ENCODE data around the gene CPLANE2.
"Not testable (repeated sequence)": the region's sequence is repeated elsewhere in the genome, so short reads cannot be mapped to it uniquely, and the experiment has no call there.

Gene CPLANE2

DNA sequence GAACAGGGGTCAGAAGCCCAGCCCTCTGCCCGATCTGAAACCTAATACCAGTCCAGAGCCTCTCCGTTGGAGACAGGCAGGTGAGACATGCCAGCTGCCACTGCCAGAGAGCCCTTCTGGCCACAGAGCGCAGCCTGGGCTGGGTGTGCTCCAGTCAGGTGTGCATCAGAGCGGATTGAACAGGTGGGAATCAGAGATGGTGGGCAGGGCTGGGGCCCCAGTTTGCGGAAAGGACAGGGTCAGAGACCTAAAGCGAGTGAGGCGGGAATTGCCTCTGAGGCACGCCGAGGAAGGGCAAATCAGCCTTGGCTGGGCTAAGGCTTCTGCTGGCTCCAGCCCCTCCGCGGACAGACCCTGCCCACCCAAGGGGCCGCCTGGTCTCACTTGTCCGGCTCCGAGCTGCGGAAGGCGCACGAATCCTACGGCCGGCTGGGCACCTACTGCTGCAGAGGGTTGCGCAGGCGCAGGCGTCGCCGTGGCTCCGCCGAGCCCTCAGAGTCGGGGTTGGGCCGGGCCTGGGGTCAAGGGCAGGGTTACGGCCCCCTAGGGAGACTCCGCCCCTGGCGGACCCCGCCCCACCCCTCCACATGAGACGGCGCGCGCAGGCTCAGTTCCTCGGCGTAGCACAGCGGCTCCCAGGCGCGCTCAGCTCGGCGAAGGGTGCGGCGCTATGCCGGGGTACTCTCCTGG, 10.3 kb downstream of the CPLANE2 start:
- H3K4me1 ChIP-seq = no peaks in the 10 kb centered on the region
- TF ChIP-seq, protein P1, sequence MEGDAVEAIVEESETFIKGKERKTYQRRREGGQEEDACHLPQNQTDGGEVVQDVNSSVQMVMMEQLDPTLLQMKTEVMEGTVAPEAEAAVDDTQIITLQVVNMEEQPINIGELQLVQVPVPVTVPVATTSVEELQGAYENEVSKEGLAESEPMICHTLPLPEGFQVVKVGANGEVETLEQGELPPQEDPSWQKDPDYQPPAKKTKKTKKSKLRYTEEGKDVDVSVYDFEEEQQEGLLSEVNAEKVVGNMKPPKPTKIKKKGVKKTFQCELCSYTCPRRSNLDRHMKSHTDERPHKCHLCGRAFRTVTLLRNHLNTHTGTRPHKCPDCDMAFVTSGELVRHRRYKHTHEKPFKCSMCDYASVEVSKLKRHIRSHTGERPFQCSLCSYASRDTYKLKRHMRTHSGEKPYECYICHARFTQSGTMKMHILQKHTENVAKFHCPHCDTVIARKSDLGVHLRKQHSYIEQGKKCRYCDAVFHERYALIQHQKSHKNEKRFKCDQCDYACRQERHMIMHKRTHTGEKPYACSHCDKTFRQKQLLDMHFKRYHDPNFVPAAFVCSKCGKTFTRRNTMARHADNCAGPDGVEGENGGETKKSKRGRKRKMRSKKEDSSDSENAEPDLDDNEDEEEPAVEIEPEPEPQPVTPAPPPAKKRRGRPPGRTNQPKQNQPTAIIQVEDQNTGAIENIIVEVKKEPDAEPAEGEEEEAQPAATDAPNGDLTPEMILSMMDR (IDR thresholded peaks at IDR 0.05) = no peak
- no peaks in the 10 kb centered on the region for H3K79me2 ChIP-seq
- no peaks in the 10 kb centered on the region for H3K9me3 ChIP-seq (ENCODE audit: control insufficient read depth, low read length)
- H3K9ac ChIP-seq = no peak overlapping the region
- H3K4me2 ChIP-seq (ENCODE audit: low read length) = peak overlapping the region; percentile 53
- H3K36me3 ChIP-seq (ENCODE audit: control insufficient read depth, insufficient read depth, low read length) = no peaks in the 10 kb centered on the region
- H3K27me3 ChIP-seq (ENCODE audit: control insufficient read depth, insufficient read depth, low read length) = no peaks in the 10 kb centered on the region
- peak overlapping the region; percentile 26 for H3K4me3 ChIP-seq (ENCODE audit: low read depth, low read length)
- H3K27ac ChIP-seq = no peak overlapping the region
- peak overlapping the region; percentile 79 for H2AFZ ChIP-seq

DNA sequence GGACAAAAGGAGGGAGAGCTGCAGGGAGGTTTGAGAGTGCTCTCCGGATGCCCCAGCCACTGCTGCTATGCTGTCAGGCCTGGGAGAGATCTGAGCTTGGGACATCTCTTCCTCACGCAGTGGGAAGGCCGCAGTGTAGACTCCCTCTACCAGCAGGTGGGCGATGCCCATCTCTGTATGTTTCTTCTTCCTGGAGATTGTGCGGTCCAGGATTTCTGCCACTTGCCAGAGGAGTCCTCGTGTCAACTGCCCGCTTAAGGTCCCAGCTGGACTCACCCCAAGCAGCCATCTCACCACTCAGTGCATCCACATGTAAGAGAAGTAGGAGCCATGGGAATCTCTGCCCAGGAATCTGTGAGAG, 10.9 kb downstream of the CPLANE2 start:
- peak overlapping the region; percentile 79 for H2AFZ ChIP-seq
- no peaks in the 10 kb centered on the region for H3K9me3 ChIP-seq (ENCODE audit: control insufficient read depth, low read length)
- no peaks in the 10 kb centered on the region for H3K79me2 ChIP-seq
- H3K36me3 ChIP-seq (ENCODE audit: control insufficient read depth, insufficient read depth, low read length) = no peaks in the 10 kb centered on the region
- no peak overlapping the region for H3K4me3 ChIP-seq (ENCODE audit: low read depth, low read length)
- no peak overlapping the region for H3K9ac ChIP-seq
- TF ChIP-seq, protein P1 (IDR thresholded peaks at IDR 0.05) = no peak
- peak overlapping the region; percentile 53 for H3K4me2 ChIP-seq (ENCODE audit: low read length)
- H3K27me3 ChIP-seq (ENCODE audit: control insufficient read depth, insufficient read depth, low read length) = no peaks in the 10 kb centered on the region
- H3K27ac ChIP-seq = no peak overlapping the region
- H3K4me1 ChIP-seq = no peaks in the 10 kb centered on the region

DNA sequence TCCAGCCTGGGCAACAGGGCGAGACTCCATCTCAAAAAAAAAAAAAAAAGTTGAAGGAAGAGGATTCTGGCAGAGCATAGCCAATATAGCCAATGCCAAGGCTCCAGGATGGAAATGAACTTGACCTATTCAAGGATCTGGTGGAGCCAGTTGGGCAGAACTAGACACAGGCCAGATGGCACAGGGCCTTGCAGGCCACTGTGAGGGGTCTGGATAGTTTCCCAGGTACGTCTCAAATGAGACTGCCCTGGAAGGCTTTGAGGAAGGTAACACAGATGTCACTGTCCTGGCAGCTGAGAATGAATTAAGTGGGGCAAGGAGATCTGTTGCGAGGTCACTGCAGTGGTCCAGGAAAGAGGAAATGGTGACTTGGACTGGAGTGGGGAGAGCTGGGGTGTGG, 12.5 kb downstream of the CPLANE2 start:
- H3K36me3 ChIP-seq (ENCODE audit: control insufficient read depth, insufficient read depth, low read length) = no peaks in the 10 kb centered on the region
- H3K4me2 ChIP-seq (ENCODE audit: low read length) = no peak overlapping the region
- H3K9ac ChIP-seq = no peak overlapping the region
- TF ChIP-seq, protein P1 (IDR thresholded peaks at IDR 0.05) = no peak
- no peak overlapping the region for H3K4me3 ChIP-seq (ENCODE audit: low read depth, low read length)
- H3K9me3 ChIP-seq (ENCODE audit: control insufficient read depth, low read length) = no peaks in the 10 kb centered on the region
- H3K4me1 ChIP-seq = no peaks in the 10 kb centered on the region
- no peak overlapping the region for H2AFZ ChIP-seq
- no peak overlapping the region for H3K27ac ChIP-seq
- no peaks in the 10 kb centered on the region for H3K79me2 ChIP-seq
- H3K27me3 ChIP-seq (ENCODE audit: control insufficient read depth, insufficient read depth, low read length) = no peaks in the 10 kb centered on the region

DNA sequence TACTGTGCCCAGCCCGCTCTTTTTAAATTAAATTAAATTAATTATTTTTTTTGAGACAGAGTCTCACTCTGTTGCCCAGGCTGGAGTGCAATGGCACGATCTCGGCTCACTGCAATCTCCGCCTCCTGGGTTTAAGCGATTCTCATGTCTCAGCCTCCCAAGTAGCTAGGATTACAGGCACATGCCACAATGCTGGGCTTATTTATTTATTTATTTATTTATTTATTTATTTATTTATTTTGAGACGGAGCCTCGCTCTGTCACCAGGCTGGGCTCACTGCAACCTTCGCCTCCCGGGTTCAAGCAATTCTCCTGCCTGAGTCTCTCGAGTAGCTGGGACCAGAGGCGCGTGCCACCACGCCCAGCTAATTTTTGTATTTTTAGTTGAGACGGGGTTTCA, 14.3 kb downstream of the CPLANE2 start:
- not testable (repeated sequence) for H3K9me3 ChIP-seq (ENCODE audit: control insufficient read depth, low read length); H3K9ac ChIP-seq; H3K27me3 ChIP-seq (ENCODE audit: control insufficient read depth, insufficient read depth, low read length); H3K79me2 ChIP-seq; H3K4me2 ChIP-seq (ENCODE audit: low read length); H3K27ac ChIP-seq; H3K4me1 ChIP-seq; H2AFZ ChIP-seq; H3K36me3 ChIP-seq (ENCODE audit: control insufficient read depth, insufficient read depth, low read length); H3K4me3 ChIP-seq (ENCODE audit: low read depth, low read length)

DNA sequence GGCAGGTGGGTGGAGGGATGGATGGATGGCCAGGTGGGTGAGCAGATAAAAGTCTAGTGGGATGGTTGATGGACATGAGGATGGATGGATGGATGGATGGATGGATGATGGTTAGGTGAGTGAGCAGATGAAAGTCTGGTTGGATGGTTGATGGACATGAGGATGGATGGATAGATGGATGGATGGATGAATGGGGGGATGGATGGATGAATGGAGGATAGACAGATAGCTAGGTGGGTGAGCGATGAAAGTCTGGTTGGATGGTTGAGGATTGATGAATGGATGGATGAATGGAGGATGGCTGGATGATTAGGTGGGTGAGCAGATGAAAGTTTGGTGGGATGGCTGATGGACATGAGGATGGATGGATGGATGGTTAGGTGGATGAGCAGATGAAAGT, 15.5 kb downstream of the CPLANE2 start:
- H3K9ac ChIP-seq = no peak overlapping the region
- H3K4me3 ChIP-seq (ENCODE audit: low read depth, low read length) = no peak overlapping the region
- TF ChIP-seq, protein P1 (IDR thresholded peaks at IDR 0.05) = no peak
- no peak overlapping the region for H2AFZ ChIP-seq
- no peak overlapping the region for H3K4me2 ChIP-seq (ENCODE audit: low read length)
- no peaks in the 10 kb centered on the region for H3K79me2 ChIP-seq
- H3K4me1 ChIP-seq = no peaks in the 10 kb centered on the region
- no peaks in the 10 kb centered on the region for H3K9me3 ChIP-seq (ENCODE audit: control insufficient read depth, low read length)
- no peaks in the 10 kb centered on the region for H3K27me3 ChIP-seq (ENCODE audit: control insufficient read depth, insufficient read depth, low read length)
- H3K27ac ChIP-seq = no peak overlapping the region
- no peaks in the 10 kb centered on the region for H3K36me3 ChIP-seq (ENCODE audit: control insufficient read depth, insufficient read depth, low read length)

Measured in parathyroid adenoma (tissue), 2 donors.